Mesenchymal stem cell (in vitro differentiated cells and primary cell): ENCODE measurements around the gene NIP7.

Experiments
- DNase-seq: peaks from one replicate; pipeline ENCODE4 v3.0.0-alpha.2; 2013
- H2AFZ ChIP-seq: one replicate; pipeline ENCODE4 v1.6.1; 2013; ENCODE audit warnings: low read depth, mild to moderate bottlenecking, control low read depth, inconsistent platforms, low read length, moderate library complexity
- H2AK5ac ChIP-seq: 2 replicates; pipeline ENCODE4 v1.6.1; 2013; ENCODE audit warnings: low read length, moderate library complexity, mild to moderate bottlenecking, inconsistent platforms; ENCODE audit not compliant: severe bottlenecking
- H2BK120ac ChIP-seq: one replicate; pipeline ENCODE4 v1.6.1; 2013; ENCODE audit warnings: low read depth, mild to moderate bottlenecking, inconsistent platforms, low read length, moderate library complexity
- H2BK12ac ChIP-seq, 2 experiments: one replicate each; pipeline ENCODE4 v1.6.1; 2013; ENCODE audit warnings: inconsistent platforms in 2 of 2, low read length in 2 of 2, mild to moderate bottlenecking in 2 of 2, moderate library complexity in 2 of 2, control low read depth in 1 of 2
- H2BK15ac ChIP-seq: one replicate; pipeline ENCODE4 v1.6.1; 2013; ENCODE audit warnings: mild to moderate bottlenecking, low read depth, inconsistent platforms; ENCODE audit not compliant: poor library complexity, severe bottlenecking
- H2BK5ac ChIP-seq: 2 replicates; pipeline ENCODE4 v1.6.1; 2013; ENCODE audit warnings: low read depth, mild to moderate bottlenecking, low read length, control low read depth, inconsistent platforms; ENCODE audit not compliant: poor library complexity, severe bottlenecking
- H3K14ac ChIP-seq, 2 experiments: one replicate each; pipeline ENCODE4 v1.6.1; 2013; ENCODE audit warnings: inconsistent platforms in 2 of 2, low read length in 2 of 2, control low read depth in 1 of 2, mild to moderate bottlenecking in 1 of 2, moderate library complexity in 1 of 2
- H3K18ac ChIP-seq, 2 experiments: one replicate each; pipeline ENCODE4 v1.6.1; 2013; ENCODE audit warnings: inconsistent platforms in 2 of 2, low read length in 2 of 2, control low read depth in 1 of 2, low read depth in 1 of 2, mild to moderate bottlenecking in 1 of 2
- H3K23ac ChIP-seq, 2 experiments: one replicate each; pipeline ENCODE4 v1.6.1; 2013; ENCODE audit warnings: inconsistent platforms in 2 of 2, low read length in 2 of 2, mild to moderate bottlenecking in 2 of 2, moderate library complexity in 2 of 2, control low read depth in 1 of 2
- H3K27ac ChIP-seq: 2 replicates; pipeline ENCODE4 v1.5.1; 2013; ENCODE audit warnings: mild to moderate bottlenecking, moderate library complexity, low read length, control low read depth, inconsistent platforms; ENCODE audit not compliant: poor library complexity, severe bottlenecking
- H3K27me3 ChIP-seq, 2 experiments: 2 replicates each; pipeline versions ENCODE4 v1.6.1 to v1.7.0; 2013; ENCODE audit warnings: low read length in 2 of 2, mild to moderate bottlenecking in 2 of 2, moderate library complexity in 2 of 2, control low read depth in 1 of 2, inconsistent platforms in 1 of 2; ENCODE audit not compliant: control insufficient read depth in 1 of 2, insufficient read depth in 1 of 2
- H3K36me3 ChIP-seq, 2 experiments: 2 replicates each; pipeline versions ENCODE4 v1.6.1 to v1.7.0; 2013; ENCODE audit warnings: low read length in 2 of 2, control low read depth in 1 of 2, inconsistent platforms in 1 of 2, low read depth in 1 of 2, mild to moderate bottlenecking in 1 of 2; ENCODE audit not compliant: insufficient read depth in 2 of 2, control insufficient read depth in 1 of 2
- H3K4ac ChIP-seq, 2 experiments: one replicate each; pipeline ENCODE4 v1.6.1; 2013; ENCODE audit warnings: inconsistent platforms in 2 of 2, low read length in 2 of 2, mild to moderate bottlenecking in 2 of 2, moderate library complexity in 2 of 2, control low read depth in 1 of 2, low read depth in 1 of 2
- H3K4me1 ChIP-seq: 2 replicates; pipeline ENCODE4 v1.6.1; 2013; ENCODE audit warnings: low read depth, low read length, control low read depth; ENCODE audit not compliant: control insufficient read depth, insufficient read depth
- H3K4me2 ChIP-seq: 2 replicates; pipeline ENCODE4 v1.6.1; 2013; ENCODE audit warnings: low read length, mild to moderate bottlenecking, inconsistent platforms; ENCODE audit not compliant: poor library complexity, severe bottlenecking
- H3K4me3 ChIP-seq, 2 experiments: 2 replicates each; pipeline versions ENCODE4 v1.5.1 to v1.7.0; 2013; ENCODE audit warnings: low read length in 2 of 2, mild to moderate bottlenecking in 2 of 2, control low read depth in 1 of 2, low read depth in 1 of 2; ENCODE audit not compliant: insufficient read depth in 1 of 2
- H3K79me1 ChIP-seq: replicated peaks from 2 replicates; pipeline ENCODE4 v1.6.1; 2013; ENCODE audit warnings: mild to moderate bottlenecking, control low read depth, low read length, inconsistent platforms; ENCODE audit not compliant: poor library complexity, severe bottlenecking
- H3K9ac ChIP-seq: 2 replicates; pipeline ENCODE4 v1.7.0; 2013; ENCODE audit warnings: mild to moderate bottlenecking, low read length, moderate library complexity
- H3K9me3 ChIP-seq: 2 replicates; pipeline ENCODE4 v1.7.0; 2013; ENCODE audit warnings: mild to moderate bottlenecking, low read length; ENCODE audit not compliant: control insufficient read depth
- H4K8ac ChIP-seq: one replicate; pipeline ENCODE4 v1.6.1; 2013; ENCODE audit warnings: inconsistent platforms, mild to moderate bottlenecking, low read length, moderate library complexity
- H4K91ac ChIP-seq: one replicate; pipeline ENCODE4 v1.6.1; 2013; ENCODE audit warnings: mild to moderate bottlenecking, low read length, inconsistent platforms
- WGBS: methylation state at CpG from one replicate; pipeline ENCODE4 v1.1.7; 2013; ENCODE audit warnings: mixed read lengths; 5-methylcytosine and 5-hydroxymethylcytosine counted together

The NIP7 gene

DNA sequence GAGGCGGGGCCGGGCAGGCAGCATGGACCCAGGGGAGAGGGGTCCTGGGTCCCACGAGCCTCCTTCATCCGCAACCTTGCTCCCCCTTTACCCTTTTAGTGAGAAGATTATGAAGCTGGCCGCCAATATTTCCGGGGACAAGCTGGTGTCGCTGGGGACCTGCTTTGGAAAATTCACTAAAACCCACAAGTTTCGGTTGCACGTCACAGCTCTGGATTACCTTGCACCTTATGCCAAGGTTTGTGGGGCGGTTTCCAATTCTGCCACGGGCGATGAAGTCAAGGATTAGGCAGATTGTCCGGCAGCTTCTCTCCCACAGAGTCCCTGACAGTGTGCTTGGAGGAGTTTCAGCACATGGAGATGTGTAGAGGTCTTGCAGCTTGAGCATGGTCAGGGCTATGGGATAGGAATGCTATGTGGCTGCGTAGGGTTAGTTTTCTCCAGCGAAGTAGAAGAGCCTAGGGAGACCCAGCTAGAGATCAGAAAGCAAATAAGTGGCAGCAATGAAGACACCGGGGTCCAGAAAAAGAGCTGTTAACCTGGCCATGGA, 598 bp downstream of the NIP7 start:
- Histone ChIP-seq H2BK15ac (no peak overlapping the region), H3K4me3 (peak overlapping the region; percentile 90 to 99), H3K14ac (peak overlapping the region in 1 of 2 experiments; percentile 77), H3K79me1 (peaks cover 16% of the 10 kb centered on the region), H2AK5ac (no peak overlapping the region), H4K8ac (peak overlapping the region; percentile 33), H2BK12ac (no peak overlapping the region), H3K4me1 (peaks cover 15% of the 10 kb centered on the region), H3K4me2 (peak overlapping the region; percentile 74), H2BK5ac (no peak overlapping the region), H3K23ac (peak overlapping the region in 1 of 2 experiments; percentile 14), H3K4ac (peak overlapping the region in 1 of 2 experiments; percentile 94), H3K27ac (peak overlapping the region; percentile 67), H3K18ac (peak overlapping the region; percentile 47 to 54), H3K9ac (peak overlapping the region; percentile 99), H3K9me3 (no peaks in the 10 kb centered on the region), H2BK120ac (no peak overlapping the region), H3K27me3 (no peaks in the 10 kb centered on the region), H2AFZ (peak overlapping the region; percentile 72), H4K91ac (peak overlapping the region; percentile 40), H3K36me3 (peaks cover 18 to 50% of the 10 kb centered on the region in 2 experiments)
- peak; percentile 36 for DNase-seq
- 13% methylated on average over 16 of the region's 16 CpGs for WGBS

GRCh38 chr16:69344171-69344570, 4.6 kb downstream of the NIP7 start:
- H3K36me3 ChIP-seq, result peaks cover 7 to 43% of the 10 kb centered on the region in 2 experiments
- DNase-seq, result no peak
- H2BK5ac ChIP-seq, result no peak overlapping the region
- H3K4ac ChIP-seq, result no peak overlapping the region
- WGBS, result 99% methylated on average over 4 of the region's 5 CpGs
- no peak overlapping the region for H3K23ac ChIP-seq
- no peak overlapping the region for H4K8ac ChIP-seq
- H3K27ac ChIP-seq, result no peak overlapping the region
- H3K4me3 ChIP-seq, result no peak overlapping the region
- no peak overlapping the region for H3K14ac ChIP-seq
- no peak overlapping the region for H2AK5ac ChIP-seq
- no peaks in the 10 kb centered on the region for H3K9me3 ChIP-seq
- H3K18ac ChIP-seq, result no peak overlapping the region
- no peak overlapping the region for H2BK120ac ChIP-seq
- no peak overlapping the region for H2AFZ ChIP-seq
- H2BK15ac ChIP-seq, result no peak overlapping the region
- no peak overlapping the region for H3K9ac ChIP-seq
- H3K79me1 ChIP-seq, result peaks cover 3% of the 10 kb centered on the region
- H3K4me2 ChIP-seq, result no peak overlapping the region
- H3K4me1 ChIP-seq, result peaks cover 3% of the 10 kb centered on the region
- no peak overlapping the region for H4K91ac ChIP-seq
- H3K27me3 ChIP-seq, result no peaks in the 10 kb centered on the region
- no peak overlapping the region for H2BK12ac ChIP-seq

DNA sequence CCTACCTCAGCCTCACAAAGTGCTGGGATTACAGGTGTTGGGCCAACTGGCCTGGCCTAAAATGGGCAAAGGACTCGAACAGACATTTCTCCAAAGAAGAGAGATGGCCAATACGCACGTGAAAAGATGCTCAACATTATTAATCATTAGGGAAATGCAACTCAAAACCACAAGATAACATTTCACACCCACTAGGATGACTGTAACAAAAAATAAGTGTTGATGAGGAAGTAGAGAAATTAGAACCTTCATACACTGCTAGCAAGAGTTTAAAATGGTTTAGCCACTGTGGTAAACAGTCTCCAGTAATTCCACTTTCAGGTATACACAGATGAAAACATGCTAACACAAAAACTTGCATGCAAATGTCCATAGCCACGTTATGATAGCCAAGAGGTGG, 6.4 kb downstream of the NIP7 start:
- H3K27ac ChIP-seq, result no peak overlapping the region
- H2BK5ac ChIP-seq, result no peak overlapping the region
- no peak overlapping the region for H3K4me3 ChIP-seq
- no peaks in the 10 kb centered on the region for H3K9me3 ChIP-seq
- no peaks in the 10 kb centered on the region for H3K4me1 ChIP-seq
- no peak overlapping the region for H2AFZ ChIP-seq
- DNase-seq, result no peak
- H2BK12ac ChIP-seq, result no peak overlapping the region
- no peak overlapping the region for H4K8ac ChIP-seq
- H3K14ac ChIP-seq, result no peak overlapping the region
- WGBS, result 100% methylated on average over 1 of the region's 4 CpGs
- H3K79me1 ChIP-seq, result peaks cover 3% of the 10 kb centered on the region
- H3K4me2 ChIP-seq, result no peak overlapping the region
- H4K91ac ChIP-seq, result no peak overlapping the region
- no peak overlapping the region for H2BK15ac ChIP-seq
- no peak overlapping the region for H3K9ac ChIP-seq
- no peak overlapping the region for H3K4ac ChIP-seq
- H3K23ac ChIP-seq, result no peak overlapping the region
- H2BK120ac ChIP-seq, result no peak overlapping the region
- H3K27me3 ChIP-seq, result no peaks in the 10 kb centered on the region
- no peak overlapping the region for H3K18ac ChIP-seq
- H2AK5ac ChIP-seq, result no peak overlapping the region
- H3K36me3 ChIP-seq, result peaks cover 17 to 52% of the 10 kb centered on the region in 2 experiments

DNA sequence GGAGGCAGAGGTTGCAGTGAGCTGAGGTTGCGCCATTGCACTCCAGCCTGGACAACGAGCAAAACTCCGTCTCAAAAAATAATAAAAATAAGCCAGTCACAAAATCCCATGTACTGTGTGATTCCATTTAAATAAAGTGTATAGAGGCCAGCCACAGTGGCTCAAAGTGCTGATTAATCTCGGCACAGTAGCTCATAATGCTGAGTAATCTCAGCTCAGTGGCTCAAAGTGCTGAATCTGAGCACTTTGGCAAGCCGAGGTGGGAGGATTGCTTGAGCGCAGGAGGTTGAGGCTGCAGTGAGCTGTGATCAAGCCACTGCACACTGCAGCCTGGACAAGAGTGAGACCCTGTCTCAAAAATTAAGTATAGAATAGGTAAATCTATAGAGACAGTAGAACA, 7.1 kb downstream of the NIP7 start:
- no peak for DNase-seq
- Histone ChIP-seq H4K91ac (no peak overlapping the region), H3K9me3 (no peaks in the 10 kb centered on the region), H2BK120ac (no peak overlapping the region), H4K8ac (no peak overlapping the region), H3K36me3 (peaks cover 15 to 51% of the 10 kb centered on the region in 2 experiments), H3K9ac (no peak overlapping the region), H3K4ac (no peak overlapping the region), H3K23ac (no peak overlapping the region), H2BK5ac (no peak overlapping the region), H3K4me2 (no peak overlapping the region), H2AFZ (no peak overlapping the region), H3K4me3 (no peak overlapping the region), H2BK15ac (no peak overlapping the region), H3K14ac (no peak overlapping the region), H3K79me1 (peaks cover 3% of the 10 kb centered on the region), H2AK5ac (no peak overlapping the region), H3K27me3 (no peaks in the 10 kb centered on the region), H2BK12ac (no peak overlapping the region), H3K27ac (no peak overlapping the region), H3K18ac (no peak overlapping the region), H3K4me1 (peaks cover 3% of the 10 kb centered on the region)
- 89% methylated on average over 3 of the region's 6 CpGs for WGBS
